Astrocyte of the spinal cord (primary cell): ENCODE data around the gene CCDC66.

Experiments used
- DNase-seq: peaks from one replicate; pipeline ENCODE4 v3.0.0; 2011; ENCODE audit warnings: low read depth, low spot score
- H3K4me3 ChIP-seq: 2 replicates; pipeline ENCODE4 v1.5.1; 2011; ENCODE audit warnings: low read depth, mild to moderate bottlenecking, low read length, moderate library complexity
- in situ Hi-C: cut with HindIII; loops from 2 replicates; pipeline ENCODE4 v1.10.0; 2017; ENCODE audit warnings: low sequenced_read_pairs
- TF ChIP-seq, protein P1 (sequence below): IDR thresholded peaks from 2 replicates; pipeline ENCODE4 v1.5.1; 2012; ENCODE audit warnings: low read depth, mild to moderate bottlenecking, low read length, inconsistent platforms

CCDC66 gene

DNA sequence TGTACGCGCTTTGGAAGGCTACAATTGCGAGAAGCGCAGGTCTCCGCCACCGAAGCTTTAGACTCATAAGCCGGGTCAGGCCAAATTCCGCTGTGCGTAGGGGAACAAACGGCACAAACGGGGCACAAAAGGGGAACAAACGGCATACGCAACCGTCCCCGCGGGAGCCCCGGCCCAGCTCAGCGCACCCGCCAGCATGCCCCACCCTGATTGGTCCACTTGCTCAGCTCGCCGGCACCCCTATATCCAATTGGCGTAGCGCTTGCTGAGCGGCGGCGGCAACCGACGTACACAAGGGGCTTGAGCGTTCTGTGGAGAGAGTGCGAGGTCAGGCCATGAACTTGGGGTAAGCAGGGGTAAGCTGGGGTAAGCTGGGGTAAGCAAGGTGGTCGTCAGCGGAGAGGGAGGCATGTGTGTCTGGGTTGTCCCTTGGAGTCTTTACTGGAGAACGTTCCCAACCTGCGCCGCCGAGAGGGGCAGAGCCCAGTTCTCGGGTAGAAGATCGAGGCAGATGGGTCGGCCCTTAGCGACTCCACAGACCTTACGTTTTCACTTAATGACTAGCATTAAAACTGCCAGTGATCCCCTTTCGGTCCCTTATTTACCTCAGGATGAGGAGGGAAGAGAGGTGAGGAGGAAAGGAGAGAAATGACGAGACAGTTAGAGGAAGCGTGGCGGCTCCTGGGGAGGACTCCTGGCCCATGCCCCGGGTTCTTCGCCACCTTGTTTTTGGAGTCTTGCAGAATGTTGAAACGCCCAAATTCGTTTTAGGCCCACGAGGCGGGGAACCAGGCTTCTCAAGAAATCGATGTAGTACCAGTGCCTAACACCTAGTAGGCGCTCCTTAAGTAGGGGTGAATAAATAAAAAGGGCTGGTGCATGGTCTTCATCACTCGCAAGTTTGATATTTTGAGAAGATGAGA lies at the start of gene CCDC66:
Gene CCDC66, plus strand, starts transcription at position 268 of the 923 bp plus-strand sequence. Its CDS starts 68 bp downstream, at position 336.
- peak within 1 kb of the TSS; percentile 95 for H3K4me3 ChIP-seq
- in situ Hi-C loops: no loop called here
- peak; percentile 94 for DNase-seq
- TF ChIP-seq, protein P1, sequence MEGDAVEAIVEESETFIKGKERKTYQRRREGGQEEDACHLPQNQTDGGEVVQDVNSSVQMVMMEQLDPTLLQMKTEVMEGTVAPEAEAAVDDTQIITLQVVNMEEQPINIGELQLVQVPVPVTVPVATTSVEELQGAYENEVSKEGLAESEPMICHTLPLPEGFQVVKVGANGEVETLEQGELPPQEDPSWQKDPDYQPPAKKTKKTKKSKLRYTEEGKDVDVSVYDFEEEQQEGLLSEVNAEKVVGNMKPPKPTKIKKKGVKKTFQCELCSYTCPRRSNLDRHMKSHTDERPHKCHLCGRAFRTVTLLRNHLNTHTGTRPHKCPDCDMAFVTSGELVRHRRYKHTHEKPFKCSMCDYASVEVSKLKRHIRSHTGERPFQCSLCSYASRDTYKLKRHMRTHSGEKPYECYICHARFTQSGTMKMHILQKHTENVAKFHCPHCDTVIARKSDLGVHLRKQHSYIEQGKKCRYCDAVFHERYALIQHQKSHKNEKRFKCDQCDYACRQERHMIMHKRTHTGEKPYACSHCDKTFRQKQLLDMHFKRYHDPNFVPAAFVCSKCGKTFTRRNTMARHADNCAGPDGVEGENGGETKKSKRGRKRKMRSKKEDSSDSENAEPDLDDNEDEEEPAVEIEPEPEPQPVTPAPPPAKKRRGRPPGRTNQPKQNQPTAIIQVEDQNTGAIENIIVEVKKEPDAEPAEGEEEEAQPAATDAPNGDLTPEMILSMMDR: peak; percentile 75

- in situ Hi-C loops: no loop called here
- no peak for DNase-seq
- H3K4me3 ChIP-seq: no peak overlapping the region
- TF ChIP-seq, protein P1: no peak
Observed at GRCh38 chr3:56519641-56520040, 37.3 kb upstream of the CCDC66 start.

DNA sequence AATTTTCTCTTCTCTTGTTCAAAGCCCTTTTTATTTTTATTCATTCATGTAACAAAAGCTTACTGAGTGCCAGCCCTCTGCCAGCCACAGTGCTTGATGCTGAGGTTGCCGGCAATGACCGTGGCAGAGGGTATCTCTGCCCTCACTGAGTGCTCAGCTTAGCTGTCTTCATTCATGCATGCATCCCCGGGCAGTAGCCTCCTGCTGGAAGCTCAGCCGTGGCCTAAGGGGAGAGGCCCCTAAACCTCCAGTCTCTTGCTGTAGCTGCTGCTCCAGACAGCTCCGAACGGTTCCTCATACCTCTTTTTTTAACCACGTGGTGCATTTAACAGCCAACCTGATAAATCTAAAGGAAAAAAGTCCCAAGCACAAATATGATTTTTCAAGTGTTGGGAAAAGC lies 34.6 kb upstream of the CCDC66 start:
- H3K4me3 ChIP-seq: no peak overlapping the region
- in situ Hi-C loops: no loop called here
- DNase-seq: no peak
- TF ChIP-seq, protein P1: no peak

DNA sequence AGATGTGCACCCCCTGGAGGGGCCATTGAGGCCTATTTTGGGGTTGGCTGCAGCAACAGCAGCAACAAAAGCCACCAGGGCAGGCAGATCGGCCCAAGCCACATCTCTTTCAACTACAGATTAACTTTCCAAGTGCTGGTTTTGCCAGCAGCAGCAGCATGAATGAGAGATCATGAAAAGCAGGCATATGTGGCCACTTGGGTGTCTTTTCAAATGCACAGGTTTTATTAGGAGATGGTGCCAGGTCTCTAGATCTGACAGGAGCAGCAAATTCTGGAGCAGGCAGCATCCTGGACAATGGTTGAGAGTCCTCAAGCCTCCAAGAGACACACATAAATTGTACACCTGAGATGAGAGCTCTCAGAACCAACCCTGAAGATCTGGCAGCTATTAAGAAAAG lies 31.7 kb upstream of the CCDC66 start:
- H3K4me3 ChIP-seq: no peak overlapping the region
- DNase-seq: no peak
- in situ Hi-C loops: no loop called here
- TF ChIP-seq, protein P1: no peak

GRCh38 chr3:56536735-56537134 lies 20.2 kb upstream of the CCDC66 start:
- TF ChIP-seq, protein P1: no peak
- no peak overlapping the region for H3K4me3 ChIP-seq
- DNase-seq: no peak
- in situ Hi-C loops: no loop called here

DNA sequence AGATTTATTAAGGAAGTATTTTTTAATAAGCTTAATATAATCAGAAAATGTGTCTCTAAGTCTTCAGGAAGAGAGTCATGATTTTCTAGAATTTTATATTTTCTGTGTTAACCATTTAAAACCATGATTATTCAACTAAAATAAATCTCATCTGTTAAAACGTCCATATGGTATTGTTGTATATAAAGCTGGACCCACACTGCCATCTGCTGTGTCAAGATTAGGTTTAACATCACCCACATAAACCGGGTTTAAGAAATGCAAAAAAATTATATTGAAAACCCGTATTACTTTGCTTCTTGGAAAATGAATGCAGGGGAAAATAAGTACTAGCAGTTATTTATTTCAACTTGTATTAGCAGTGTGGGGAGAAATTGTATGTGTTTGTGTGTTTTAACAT lies 9.5 kb upstream of the CCDC66 start:
- in situ Hi-C loops: no loop called here
- DNase-seq: no peak
- no peak overlapping the region for H3K4me3 ChIP-seq
- TF ChIP-seq, protein P1: no peak
